ENCODE results near the gene TMEM17.
A peak's percentile ranks its signal among the peaks of the same experiment; 100 is the strongest.
"Not testable (repeated sequence)": the region's sequence is repeated elsewhere in the genome, so short reads cannot be mapped to it uniquely, and the experiment has no call there.

TMEM17 gene

DNA sequence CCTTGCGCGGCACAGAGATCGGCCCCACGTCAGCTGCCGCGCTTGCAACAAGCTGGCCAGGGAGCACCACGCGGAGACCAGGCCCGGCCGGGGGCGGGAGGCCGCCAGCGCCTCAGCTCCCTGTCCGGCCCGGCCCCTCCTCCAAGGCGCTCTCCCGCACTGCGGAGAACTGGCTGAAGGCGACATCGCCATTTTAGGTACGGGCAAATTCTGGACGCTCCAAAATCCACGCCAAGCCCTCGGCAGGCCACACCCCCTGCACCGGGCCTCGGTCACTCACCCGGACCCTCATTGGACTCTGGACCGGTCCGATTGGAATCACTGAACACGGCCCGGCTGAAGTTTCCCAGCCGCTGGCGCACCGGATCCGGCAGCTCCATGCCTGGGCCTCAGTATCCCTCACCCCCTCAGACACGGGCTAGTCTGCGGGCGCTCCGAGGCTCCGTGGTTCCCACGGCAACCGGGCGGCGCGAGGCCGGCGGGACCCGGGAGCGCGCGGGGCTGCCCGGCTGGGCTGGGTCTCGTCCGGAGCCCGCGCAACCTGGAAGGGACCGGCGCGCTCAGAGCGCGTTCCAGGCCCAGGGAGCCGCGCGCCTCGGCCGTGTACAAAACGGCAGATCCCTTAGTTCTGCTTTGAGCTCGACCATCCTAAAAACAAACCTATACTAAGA is at the start of gene TMEM17:
Gene TMEM17, minus strand, starts transcription at position 446 of the 671 bp plus-strand sequence. Its CDS starts 66 bp downstream, at position 380.
- DNase-seq: peak; percentile 63

DNA sequence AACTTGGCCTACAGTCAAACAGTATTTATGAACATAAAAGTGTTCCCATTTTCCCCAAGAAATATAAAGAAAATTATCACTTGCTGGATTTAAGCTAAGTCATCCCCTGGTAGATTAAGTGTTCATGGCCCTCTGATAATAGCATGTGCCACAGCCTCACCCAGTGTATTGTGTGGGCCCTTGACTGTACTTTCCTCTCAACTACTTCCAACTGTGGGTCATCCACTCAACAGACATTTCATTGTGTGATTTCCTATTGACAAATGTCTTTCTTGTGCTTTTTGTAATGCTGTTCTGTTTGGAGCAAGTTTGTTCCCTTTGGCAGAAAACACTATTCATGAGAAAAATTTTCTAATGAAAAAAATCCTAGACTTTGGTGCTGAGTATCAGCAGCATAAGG is 48.4 kb upstream of the TMEM17 start:
- DNase-seq: no peak

DNA sequence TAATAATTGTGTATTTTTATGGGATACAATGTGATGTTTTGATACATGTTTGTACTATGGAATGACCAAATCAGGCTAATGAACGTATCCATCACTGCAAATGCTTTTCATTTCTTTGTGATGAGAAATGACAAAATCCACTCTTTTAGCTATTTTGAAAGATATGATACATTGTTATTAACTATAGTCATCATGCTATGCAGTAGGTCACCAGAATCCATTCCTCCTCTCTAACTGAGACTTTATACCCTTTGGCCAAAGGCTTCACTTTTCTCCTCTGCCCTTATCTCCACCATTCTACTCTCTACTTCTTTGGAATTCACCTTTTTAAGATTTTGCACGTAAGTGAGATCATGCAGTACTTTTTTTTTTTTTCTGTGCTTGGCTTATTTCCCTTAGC is 44.5 kb upstream of the TMEM17 start:
- no peak for DNase-seq

- DNase-seq: no peak
Observed at GRCh38 chr2:62547854-62548253, 41.9 kb upstream of the TMEM17 start.

DNA sequence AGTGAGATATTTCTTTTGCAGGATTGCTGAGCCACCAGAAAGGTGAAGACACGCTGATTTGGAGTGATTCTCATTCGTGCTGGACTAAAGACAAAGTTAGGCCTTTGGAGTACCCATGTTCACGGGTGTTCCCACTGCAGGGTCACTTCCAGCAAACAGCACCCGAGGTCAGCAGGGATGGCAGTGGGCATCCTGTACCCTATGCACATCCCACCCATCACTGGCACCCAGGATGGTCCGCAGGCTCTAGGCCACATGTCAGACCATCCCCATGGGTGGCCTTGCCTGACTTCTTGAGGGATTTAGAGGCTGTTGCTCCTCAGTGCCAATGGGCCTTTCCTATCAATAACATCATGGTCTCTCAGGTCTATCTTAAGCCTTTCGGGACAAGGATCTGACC is 39.3 kb upstream of the TMEM17 start:
- no peak for DNase-seq

DNA sequence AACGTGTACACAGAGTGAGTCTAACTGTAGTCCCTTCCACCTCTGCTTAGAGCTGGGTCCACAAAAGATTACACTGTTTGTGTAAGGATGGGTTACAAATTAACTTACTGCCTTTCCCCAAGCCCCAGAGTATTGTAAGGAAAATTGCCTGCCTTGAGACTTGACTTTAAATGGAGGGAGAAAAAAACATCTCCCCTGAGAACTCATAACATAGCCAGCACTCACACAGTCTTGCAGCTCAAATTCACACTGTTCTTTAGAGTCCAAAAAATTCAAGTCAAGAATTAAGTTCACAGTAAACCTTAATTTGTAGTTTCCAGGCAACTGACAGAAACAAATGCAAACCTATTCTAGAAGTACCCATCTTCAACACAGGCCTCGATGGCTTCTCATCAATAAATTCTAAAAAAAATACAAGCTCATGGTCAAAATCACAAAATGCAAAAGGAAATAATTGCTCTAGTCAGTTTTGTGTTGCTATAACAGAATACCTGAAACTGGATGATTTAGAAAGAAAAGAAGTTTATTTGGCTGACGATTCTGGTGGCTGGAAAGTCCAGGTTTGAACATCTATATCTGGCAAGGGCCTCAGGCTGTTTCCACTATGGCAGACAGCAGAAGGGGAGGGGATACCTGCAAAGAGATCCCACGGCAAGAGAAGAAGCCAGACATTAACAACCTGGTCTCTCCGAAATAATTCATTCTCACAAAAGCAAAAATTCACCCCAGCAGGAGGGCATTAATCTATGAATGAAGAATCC is 34.6 kb upstream of the TMEM17 start:
- DNase-seq: no peak

GRCh38 chr2:62539606-62540407 is 33.8 kb upstream of the TMEM17 start:
- no peak for DNase-seq

GRCh38 chr2:62538756-62539155 is 32.8 kb upstream of the TMEM17 start:
- no peak for DNase-seq

DNA sequence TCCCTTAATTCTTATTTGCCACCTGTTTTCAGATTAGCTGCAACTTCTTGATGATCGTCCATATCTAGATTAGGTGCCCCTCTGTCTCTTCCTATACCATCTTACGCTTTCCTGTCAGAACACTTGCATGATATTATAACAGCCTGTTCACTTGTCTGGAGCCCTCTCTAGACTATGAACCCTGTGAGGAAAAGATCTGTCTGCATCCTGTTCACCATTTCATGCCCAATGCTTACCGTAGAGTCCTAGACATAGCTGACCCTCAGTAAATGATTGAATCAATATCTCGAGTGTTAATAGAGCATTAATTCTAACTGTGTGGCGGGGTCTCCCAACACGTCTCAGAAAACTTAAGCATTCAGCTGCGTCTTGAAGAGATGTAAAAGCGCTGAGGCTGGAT is 31.8 kb upstream of the TMEM17 start:
- DNase-seq: no peak

- no peak for DNase-seq
Observed at GRCh38 chr2:62536873-62537547, 31.0 kb upstream of the TMEM17 start.

DNA sequence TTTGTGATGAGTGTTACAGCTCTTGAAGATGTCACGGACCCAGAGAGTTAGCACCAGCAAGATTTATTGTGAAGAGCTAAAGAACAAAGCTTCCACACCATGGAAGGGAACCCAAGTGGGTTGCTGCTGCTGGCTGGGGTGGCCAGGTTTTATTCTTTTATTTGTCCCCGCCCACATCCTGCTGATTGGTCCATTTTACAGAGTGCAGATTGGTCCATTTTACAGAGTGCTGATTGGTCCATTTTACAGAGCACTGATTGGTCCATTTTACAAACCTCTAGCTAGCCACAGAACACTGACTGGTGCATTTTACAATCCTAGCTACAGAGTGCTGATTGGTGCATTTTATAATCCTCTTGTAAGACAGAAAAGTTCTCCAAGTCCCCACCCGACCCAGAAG is 29.5 kb upstream of the TMEM17 start:
- not testable (repeated sequence) for DNase-seq

DNA sequence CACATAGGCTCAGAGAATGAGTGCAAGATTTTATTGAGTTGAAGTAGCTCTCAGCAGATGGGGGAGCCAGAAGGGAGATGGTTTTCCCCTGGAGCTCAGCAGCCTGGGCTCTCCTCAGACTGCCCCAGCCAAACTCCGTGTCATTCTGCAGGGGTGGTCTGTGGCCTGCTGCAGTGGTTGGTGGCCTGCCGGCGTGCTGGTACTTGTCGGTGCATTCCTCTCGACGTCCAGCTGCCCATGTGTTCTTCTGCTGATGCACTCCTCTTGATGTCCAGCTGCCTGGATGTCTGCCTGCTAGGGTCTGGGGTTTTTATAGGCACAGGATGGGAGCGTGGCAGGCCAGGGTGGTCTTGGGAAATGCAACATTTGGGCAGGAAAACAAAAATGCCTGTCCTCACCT is 25.6 kb upstream of the TMEM17 start:
- no peak for DNase-seq

- no peak for DNase-seq
Observed at GRCh38 chr2:62529758-62530157, 23.8 kb upstream of the TMEM17 start.

- DNase-seq: no peak
Observed at GRCh38 chr2:62527478-62528210, 21.6 kb upstream of the TMEM17 start.

- DNase-seq: no peak
Observed at GRCh38 chr2:62526531-62527381, 20.8 kb upstream of the TMEM17 start.

DNA sequence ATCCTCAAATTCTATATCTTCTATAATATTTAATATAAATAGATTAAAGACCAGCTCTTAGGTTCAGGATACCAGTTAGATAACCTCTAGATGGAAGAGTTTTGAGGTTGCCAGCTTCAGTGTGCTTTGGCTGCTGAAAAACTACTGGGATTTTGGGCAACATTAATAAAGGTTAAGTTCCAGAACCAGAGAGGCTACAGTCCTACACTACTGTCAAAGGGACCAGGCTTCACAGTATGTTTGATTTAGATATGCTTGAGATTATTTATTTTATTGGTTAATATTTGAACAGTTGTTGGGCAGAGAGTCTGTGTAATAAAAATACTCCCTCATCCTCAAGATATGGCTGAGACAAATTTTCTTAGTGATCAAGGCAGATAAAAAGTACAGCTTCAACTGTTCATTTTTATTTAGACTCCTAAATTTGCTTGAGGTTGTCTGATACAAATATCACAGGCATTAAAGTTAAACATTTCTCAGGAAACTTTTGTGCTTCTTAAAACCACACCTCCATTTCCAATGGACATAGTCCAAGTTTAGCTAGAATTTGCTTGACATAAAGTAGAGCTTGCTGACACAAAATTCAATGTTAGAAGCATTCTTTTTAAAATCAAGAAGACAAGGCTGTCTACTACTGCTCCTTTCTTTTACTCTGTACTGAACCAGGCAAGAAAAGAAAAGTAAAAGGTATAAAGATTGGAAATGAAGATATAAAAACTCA is 19.7 kb upstream of the TMEM17 start:
- DNase-seq: no peak

DNA sequence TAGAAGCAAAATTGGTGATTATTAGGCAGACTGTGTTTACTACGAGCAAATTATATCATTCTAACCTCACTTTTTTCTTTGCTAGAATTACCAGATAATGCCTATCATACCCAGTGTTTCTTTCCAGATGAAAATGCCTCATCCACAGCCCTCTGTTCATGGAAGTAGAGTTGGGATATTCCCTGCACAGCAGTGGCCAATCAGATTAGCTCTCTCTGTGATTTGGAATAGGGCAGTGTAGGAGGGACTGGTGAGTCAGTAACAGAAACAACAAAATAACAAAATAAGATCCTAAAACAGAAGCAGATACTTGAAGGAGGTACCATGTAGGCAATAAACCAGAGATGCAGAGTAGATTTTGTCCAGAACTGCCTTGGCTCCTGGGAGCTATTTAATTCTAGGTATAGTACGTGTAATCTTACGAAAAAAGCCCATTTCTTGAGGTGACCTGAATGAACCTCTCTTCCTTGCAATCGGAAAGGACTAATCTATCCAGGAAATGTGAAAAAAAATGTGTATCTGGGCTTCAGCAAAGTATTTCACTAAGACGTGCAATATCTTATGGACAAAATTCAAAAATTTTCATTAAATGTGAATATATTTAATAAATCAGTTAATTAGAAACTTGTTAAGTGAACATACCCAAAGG is 18.4 kb upstream of the TMEM17 start:
- DNase-seq: no peak

GRCh38 chr2:62521061-62521460 is 15.1 kb upstream of the TMEM17 start:
- not testable (repeated sequence) for DNase-seq

GRCh38 chr2:62512384-62512783 is 6.4 kb upstream of the TMEM17 start:
- DNase-seq: no peak

DNA sequence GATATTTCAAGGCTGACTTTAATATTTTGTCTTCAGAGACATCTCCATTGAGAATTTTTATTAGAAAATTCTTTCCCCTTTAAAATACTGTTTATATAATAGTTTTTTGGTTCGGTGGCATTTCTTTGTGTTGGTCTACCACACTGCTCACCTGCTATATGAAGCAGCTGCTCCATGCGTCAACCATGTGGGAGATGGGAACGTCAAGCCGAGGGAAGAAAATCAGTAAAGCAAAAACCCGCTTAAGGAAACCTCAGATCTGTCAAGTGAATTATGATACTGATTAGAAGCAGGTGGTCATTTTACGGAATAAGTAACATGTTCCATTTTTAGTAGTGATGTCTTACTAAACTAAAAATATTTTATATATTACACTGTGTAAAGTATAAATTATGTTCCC is 5.6 kb upstream of the TMEM17 start:
- no peak for DNase-seq
